Adrenal gland (tissue), 12 donors: ENCODE data around the gene OLIG1. TPM values are rescaled to one million over a fixed set of nuclear protein-coding genes. Genes with fewer than 3 reads are reported as not detected.

Experiments used
- DNase-seq, 7 donors: peaks; one replicate each; pipeline ENCODE4 v3.0.0-alpha.2; 2019 to 2020
- H3K27ac ChIP-seq, 5 donors: fragments of 200-600 bp; sonication (generic) in 4 of 5; 1 replicate in 3 of 5; 2 replicates in 2 of 5; pipeline versions ENCODE4 v1.5.1 to v1.8.0; 2016 to 2020; ENCODE audit warnings: mild to moderate bottlenecking in 1 of 5
- H3K27me3 ChIP-seq: fragments of 200-600 bp; 2 replicates; pipeline ENCODE4 v1.8.0; 2021
- H3K36me3 ChIP-seq, 2 donors: fragments of 200-600 bp; replicated peaks in 1 of 2; 1 replicate in 1 of 2; 2 replicates in 1 of 2; pipeline versions ENCODE4 v1.5.1 to v1.8.0; 2018 to 2022
- H3K4me1 ChIP-seq, 2 donors: fragments of 200-600 bp; replicated peaks in 1 of 2; 1 replicate in 1 of 2; 2 replicates in 1 of 2; pipeline versions ENCODE4 v1.5.1 to v1.8.0; 2018 to 2021
- H3K4me3 ChIP-seq, 4 donors: fragments of 200-600 bp; sonication (generic) in 3 of 4; one replicate each; pipeline ENCODE4 v1.5.1; 2016 to 2018
- H3K9me3 ChIP-seq, 3 donors: fragments of 200-600 bp; sonication (generic) in 1 of 3; replicated peaks in 1 of 3; 1 replicate in 2 of 3; 2 replicates in 1 of 3; pipeline versions ENCODE4 v1.5.1 to v1.8.0; 2016 to 2021
- CTCF ChIP-seq, 6 experiments: fragments of 450-650 bp in 4 of 6; fragments of 200-600 bp in 2 of 6; sonication (generic) in 1 of 6; IDR thresholded peaks; 1 replicate in 5 of 6; 2 replicates in 1 of 6; pipeline versions ENCODE4 v1.5.1 to v1.8.0; 2016 to 2021; ENCODE audit warnings: antibody characterized with exemption in 6 of 6, mild to moderate bottlenecking in 2 of 6, moderate library complexity in 1 of 6
- POLR2A ChIP-seq, 2 donors: fragments of 450-650 bp; IDR thresholded peaks; one replicate each; pipeline ENCODE4 v1.6.1; 2017; ENCODE audit warnings: antibody characterized with exemption in 2 of 2, mild to moderate bottlenecking in 2 of 2, moderate library complexity in 1 of 2
- WGBS, 4 donors: extraction: QIAGEN DNeasy Blood & Tissue Kit in 2 of 4; methylation state at CpG; one replicate each; pipeline versions ENCODE4 v1.1.5 to v1.1.7; 2013 to 2017; 5-methylcytosine and 5-hydroxymethylcytosine counted together
- intact Hi-C, 2 donors: fragments of 100-400 bp; cut with DNase I; formaldehyde crosslinking; loops; one replicate each; pipeline versions ENCODE4 v1.14.1 to v1.15.0; 2022 to 2023
- polyA plus RNA-seq, 3 donors: library from polyadenylated mRNA; stranded (reverse); fragments of 200-250 nt in 2 of 3; fragments of 350-450 nt in 1 of 3; fragmentation: Illumina TruSeq in 1 of 3; extraction: RNeasy Lipid Tissue Mini Kit (QIAGEN cat#74804) in 1 of 3; gene quantifications; one replicate each; pipeline ENCODE4 v1.2.3, GENCODE V29; 2013 to 2014
- total RNA-seq, 9 donors: library from RNA; depleted of rRNA in 4 of 9; stranded (reverse); fragments of >200 nt in 4 of 9; fragments of 120-200 nt in 1 of 9; fragmentation: NEBNext Ultra II Directional in 1 of 9; extraction: Animal tissue kit (Norgen Biotek cat#: 25700) in 1 of 9; gene quantifications; one replicate each; pipeline versions ENCODE4 v1.1.0 to v1.2.4, GENCODE V29; 2013 to 2023
- donor health status: healthy with polysubstance abuse.
- donor health status: Bipolar disorder and iron deficiency.
- donor health status: DM: yes; HTN: yes; CAD: no.
- donor health status: DM: no; HTN: no; CAD: no.
- donor health status: DM: no; HTN: no; CAD: no.
- donor health status: DM: yes; HTN: yes; CAD: no.

The OLIG1 gene
- total and polyA plus RNA-seq, 12 donors = 0.11 to 1.8 (median 0.50) TPM; not detected in 9

- no peaks in the 10 kb centered on the region for H3K9me3 ChIP-seq
- H3K4me1 ChIP-seq = peaks cover 0 to 6% of the 10 kb centered on the region in 2 donors
- no peak for TF ChIP-seq POLR2A (IDR thresholded peaks at IDR 0.05)
- no peak for TF ChIP-seq CTCF (IDR thresholded peaks at IDR 0.05)
- no peak overlapping the region for H3K4me3 ChIP-seq
- peaks cover 4% of the 10 kb centered on the region for H3K27me3 ChIP-seq
- intact Hi-C loops = no loop called here
- H3K36me3 ChIP-seq = no peaks in the 10 kb centered on the region
- DNase-seq = no peak
- H3K27ac ChIP-seq = no peak overlapping the region
Observed at GRCh38 chr21:33053951-33054350, 16.0 kb upstream of the OLIG1 start.

- Histone ChIP-seq H3K27me3 (peaks cover 4% of the 10 kb centered on the region), H3K36me3 (no peaks in the 10 kb centered on the region), H3K4me1 (peaks cover 0 to 7% of the 10 kb centered on the region in 2 donors), H3K4me3 (no peak overlapping the region), H3K27ac (no peak overlapping the region), H3K9me3 (no peaks in the 10 kb centered on the region)
- no peak for TF ChIP-seq CTCF (IDR thresholded peaks at IDR 0.05)
- TF ChIP-seq POLR2A (IDR thresholded peaks at IDR 0.05) = no peak
- 62 to 83% (median 67%) methylated on average over 5 of the region's 5 CpGs for WGBS, 4 donors
- DNase-seq = no peak
- intact Hi-C loops = no loop called here
Observed at GRCh38 chr21:33055991-33056390, 13.9 kb upstream of the OLIG1 start.

- WGBS, 4 donors = 79 to 91% (median 84%) methylated on average over 9 to 11 of the region's 11 CpGs
- Histone ChIP-seq H3K4me3 (no peak overlapping the region), H3K27me3 (peaks cover 9% of the 10 kb centered on the region), H3K9me3 (no peaks in the 10 kb centered on the region), H3K4me1 (peaks cover 0 to 7% of the 10 kb centered on the region in 2 donors), H3K36me3 (no peaks in the 10 kb centered on the region), H3K27ac (no peak overlapping the region)
- DNase-seq = no peak
- TF ChIP-seq POLR2A (IDR thresholded peaks at IDR 0.05) = no peak
- no peak for TF ChIP-seq CTCF (IDR thresholded peaks at IDR 0.05)
- intact Hi-C loops = no loop called here
Observed at GRCh38 chr21:33057385-33057940, 12.5 kb upstream of the OLIG1 start.

GRCh38 chr21:33058527-33058926 lies 11.4 kb upstream of the OLIG1 start:
- TF ChIP-seq CTCF (IDR thresholded peaks at IDR 0.05) (no peak), POLR2A (IDR thresholded peaks at IDR 0.05) (no peak)
- Histone ChIP-seq H3K4me3 (no peak overlapping the region), H3K9me3 (no peaks in the 10 kb centered on the region), H3K4me1 (peaks cover 0 to 7% of the 10 kb centered on the region in 2 donors), H3K36me3 (no peaks in the 10 kb centered on the region), H3K27me3 (peaks cover 13% of the 10 kb centered on the region), H3K27ac (no peak overlapping the region)
- intact Hi-C loops = no loop called here
- peak; percentile 67 to 85 (median 79) for DNase-seq
- 35 to 51% (median 41%) methylated on average over 5 to 6 of the region's 6 CpGs for WGBS, 4 donors
